HG03280 (cell line): ENCODE results near the gene MTHFR.

Experiments
- ATAC-seq: cut with Tn5 transposase; IDR thresholded peaks from one replicate; pipeline ENCODE4 v1.9.1; 2021; ENCODE audit warnings: mild to moderate bottlenecking, moderate library complexity; ENCODE audit not compliant: unreplicated experiment

Gene MTHFR

DNA sequence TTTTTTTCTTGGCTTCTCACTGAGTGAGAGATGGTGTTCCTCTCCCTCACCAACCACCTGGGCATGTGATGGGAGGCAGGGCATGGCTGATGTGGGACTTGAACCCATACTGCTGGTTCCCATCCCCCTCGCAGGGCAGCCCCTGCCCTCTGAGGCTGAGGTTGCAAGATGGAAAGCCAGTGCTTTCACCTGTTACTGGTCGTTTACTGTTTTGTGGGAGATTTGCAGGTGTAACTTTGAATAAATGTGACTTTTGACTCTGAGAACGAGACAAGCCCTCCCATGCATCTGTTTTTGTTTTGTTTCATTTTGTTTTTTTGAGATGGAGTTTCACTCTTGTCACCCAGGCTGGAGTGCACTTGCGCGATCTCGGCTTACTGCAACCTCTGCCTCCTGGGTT lies 22.2 kb downstream of the MTHFR start:
- ATAC-seq = no peak

DNA sequence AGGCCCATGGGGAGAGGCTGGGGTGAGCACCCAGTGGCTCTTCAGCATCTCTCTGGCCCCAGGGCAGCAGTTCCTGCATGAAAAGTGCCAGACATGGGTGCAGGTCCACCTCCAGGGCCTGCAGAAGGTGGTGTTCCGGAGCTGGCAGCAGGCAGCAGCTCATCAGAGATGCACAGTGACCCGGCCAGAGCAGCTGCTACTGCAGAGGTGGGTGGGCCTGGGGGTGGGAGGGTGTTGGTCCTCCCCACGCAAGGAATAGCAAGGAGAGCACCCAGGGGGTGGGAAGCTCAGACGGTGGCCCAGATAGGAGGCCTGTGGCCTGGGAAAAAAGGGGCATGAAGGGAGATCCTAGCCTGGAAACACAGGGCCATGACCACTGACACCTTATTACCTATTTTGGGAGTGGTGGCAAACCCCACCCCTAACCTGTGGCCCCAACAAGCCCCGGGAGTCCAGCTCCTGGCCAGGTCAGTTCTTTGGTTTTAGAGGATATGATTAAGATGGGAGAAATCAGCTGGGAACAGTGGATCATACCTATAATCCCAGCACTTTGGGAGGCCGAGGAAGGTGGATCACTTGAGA lies 23.5 kb downstream of the MTHFR start:
- no peak for ATAC-seq

GRCh38 chr1:11781297-11781696 lies 24.5 kb downstream of the MTHFR start:
- ATAC-seq = no peak

- ATAC-seq = no peak
Measured at GRCh38 chr1:11780380-11781147, 25.2 kb downstream of the MTHFR start.

GRCh38 chr1:11779715-11780379 lies 25.9 kb downstream of the MTHFR start:
- ATAC-seq = no peak

DNA sequence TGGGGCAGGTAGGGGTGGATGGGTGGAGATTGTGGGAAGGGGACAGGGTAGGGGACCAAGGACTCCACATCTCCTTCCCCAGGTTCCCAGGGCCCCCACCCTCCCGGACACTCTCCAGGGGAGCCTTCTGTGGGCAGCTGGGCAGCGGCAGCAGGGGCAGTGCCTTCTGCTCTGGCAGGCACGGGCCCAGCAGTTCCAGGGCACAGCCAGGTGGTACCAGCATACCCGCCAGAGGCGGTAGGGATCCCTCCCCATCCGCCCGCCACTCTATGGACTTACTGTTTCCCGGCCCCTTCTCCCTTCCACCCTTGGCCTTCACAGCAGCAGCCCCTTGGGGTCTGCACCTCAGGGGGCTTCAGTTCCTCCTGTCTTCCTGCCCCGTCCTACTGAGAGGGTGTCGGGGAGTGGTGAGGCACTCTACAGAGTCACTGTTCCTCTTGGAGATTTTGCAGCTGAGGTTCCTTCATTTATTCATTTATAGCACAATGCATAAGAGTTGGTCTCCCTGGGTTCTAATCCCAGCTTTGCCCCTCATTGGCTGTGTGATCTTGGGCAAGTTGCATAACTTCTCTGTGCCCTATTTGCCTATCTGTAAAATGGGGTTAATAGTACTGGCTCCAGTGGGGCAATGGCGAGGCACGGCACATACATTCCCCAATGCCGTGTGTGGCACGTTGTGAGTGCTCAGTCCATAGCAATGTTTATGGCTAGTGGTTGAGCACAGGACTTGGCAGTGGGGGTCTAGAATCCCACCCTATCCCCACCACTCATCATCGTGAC lies 26.7 kb downstream of the MTHFR start:
- ATAC-seq = no peak

DNA sequence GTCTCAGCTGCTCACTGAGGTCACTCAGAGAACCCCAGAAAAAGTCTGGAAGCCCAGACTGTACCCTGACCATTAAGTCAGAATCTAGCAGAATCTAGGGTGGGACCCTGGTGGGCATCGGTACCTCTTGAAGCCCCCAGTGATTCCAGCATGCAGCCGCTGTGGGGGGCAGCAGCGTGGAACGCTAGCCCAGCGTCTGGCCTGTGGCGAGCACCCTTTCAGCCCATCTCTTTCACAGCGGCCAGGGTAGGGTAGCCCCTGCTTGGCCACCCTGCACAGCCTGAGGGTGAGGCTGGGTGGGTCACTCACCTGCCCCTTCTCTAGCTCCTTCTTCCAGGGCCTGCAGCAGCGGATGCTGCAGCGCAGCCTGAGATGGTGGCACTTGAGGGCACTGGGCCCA lies 27.4 kb downstream of the MTHFR start:
- no peak for ATAC-seq

DNA sequence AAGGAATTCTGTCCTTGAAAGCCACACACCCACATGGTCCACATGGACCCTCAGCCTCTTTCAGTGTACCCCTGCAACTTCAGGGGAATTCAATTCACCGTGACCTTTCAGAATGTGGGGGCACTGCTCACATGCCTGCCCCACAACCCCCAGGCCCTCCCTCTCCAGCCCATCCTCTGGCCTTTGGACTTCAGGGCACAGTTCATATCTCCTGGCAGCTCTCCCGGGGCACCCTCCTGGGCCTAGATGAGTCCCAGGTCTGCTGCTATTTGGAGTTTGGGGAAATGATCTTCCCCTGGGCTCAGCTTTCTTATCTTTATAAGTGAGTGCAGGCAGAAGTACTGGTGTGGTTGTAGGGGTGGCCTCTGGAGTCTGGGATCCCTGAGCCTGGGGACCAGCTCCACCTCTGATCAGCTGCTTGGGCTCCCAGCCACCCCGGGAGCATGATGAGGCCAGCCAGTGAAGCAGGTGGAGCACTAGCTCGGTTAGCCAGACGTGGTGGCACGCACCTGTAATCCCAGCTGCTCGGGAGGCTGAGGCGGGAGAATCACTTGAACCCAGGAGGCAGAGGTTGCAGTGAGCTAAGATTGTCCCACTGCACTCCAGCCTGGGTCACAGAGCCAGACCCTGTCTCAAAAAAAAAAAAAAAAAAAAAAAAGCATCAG lies 28.0 kb downstream of the MTHFR start:
- no peak for ATAC-seq

- no peak for ATAC-seq
Measured at GRCh38 chr1:11774753-11775152, 31.0 kb downstream of the MTHFR start.

- no peak for ATAC-seq
Measured at GRCh38 chr1:11772458-11772857, 33.3 kb downstream of the MTHFR start.

DNA sequence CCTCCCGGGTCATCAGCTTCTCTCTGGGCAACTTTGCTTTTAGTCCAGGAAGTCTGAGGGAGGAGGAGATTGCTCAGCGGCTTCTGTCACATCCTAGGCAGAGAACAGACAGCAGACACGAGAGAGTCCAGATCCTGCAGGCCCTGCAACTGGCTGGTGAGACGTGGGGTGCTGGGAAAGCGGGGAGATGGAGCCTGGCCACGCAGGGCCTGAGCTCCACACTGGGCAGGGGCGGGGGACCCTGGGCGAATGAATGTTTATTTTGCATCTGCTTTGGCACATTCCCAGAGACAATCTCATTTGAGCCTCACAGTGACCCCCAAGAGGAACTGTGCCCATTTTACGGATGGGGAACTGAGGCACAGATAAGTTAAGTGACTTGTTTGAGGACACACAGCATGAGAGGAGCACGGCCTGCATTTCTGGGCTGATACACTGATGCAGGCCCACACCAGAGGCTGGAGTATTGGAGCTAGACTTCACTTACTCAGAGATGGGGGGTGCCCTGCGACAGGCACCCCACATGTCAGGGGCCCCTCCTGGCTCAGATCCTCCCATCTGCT lies 34.2 kb downstream of the MTHFR start:
- no peak for ATAC-seq

DNA sequence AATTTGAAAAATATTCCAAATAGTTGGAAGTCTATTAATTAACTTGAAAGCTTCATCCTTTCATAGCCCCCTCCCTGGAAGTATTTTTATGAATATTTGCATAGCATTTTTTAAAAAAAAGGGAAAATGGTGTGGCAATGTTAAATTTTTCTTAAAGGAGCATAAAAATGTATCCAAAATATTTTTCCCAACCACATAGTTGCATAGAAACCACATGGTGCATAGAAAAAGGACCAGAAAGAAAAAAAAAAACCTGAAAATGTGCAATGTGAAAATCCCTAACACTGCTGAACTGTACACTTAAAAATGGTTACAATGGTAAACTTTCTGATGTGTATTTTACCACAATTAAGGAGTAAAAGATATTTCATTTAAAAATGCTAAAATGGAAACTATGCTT lies 35.8 kb downstream of the MTHFR start:
- no peak for ATAC-seq

- no peak for ATAC-seq
Measured at GRCh38 chr1:11769274-11769673, 36.5 kb downstream of the MTHFR start.

- ATAC-seq = no peak
Measured at GRCh38 chr1:11768821-11769220, 36.9 kb downstream of the MTHFR start.

DNA sequence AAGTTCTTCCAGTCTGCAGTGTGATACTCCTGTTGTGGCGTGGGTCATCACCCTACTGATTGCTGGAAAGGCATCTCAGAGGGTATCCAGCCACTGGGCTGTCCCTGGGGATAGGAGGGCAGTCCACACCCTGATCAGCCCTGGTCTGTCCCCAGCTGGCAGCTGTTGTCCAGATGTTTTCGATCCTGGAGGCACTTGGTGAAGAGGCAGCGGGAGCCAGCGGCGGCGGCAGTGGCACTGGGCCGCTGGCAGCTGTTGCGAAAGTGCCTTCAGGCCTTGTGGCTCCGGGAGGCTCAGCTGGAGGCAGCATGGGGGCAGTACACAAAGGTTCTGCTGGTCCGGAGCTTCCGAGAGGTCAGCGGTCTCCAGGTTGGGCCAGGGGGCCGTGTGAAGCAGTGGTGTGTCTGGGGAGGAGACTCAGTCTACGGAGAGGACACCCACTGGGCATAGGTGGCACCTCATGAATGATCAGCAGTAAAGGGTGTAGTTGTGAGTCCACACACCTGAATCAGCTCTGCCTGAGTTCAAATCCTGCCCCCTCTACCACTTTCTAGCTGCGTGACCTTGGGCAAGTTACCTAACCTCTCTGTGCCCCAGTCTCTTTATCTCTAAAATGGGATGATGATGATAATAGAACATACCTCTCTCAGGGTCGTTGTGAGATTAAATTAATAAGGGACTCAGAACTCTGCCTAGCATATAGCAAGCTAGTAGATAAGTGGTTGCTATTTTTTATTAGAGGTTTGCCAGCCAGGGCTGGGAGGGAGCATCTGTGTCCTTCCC lies 37.7 kb downstream of the MTHFR start:
- ATAC-seq = no peak

GRCh38 chr1:11766429-11766776 lies 39.4 kb downstream of the MTHFR start:
- no peak for ATAC-seq

- ATAC-seq = no peak
Measured at GRCh38 chr1:11765661-11766428, 39.9 kb downstream of the MTHFR start.

- ATAC-seq = no peak
Measured at GRCh38 chr1:11764519-11764918, 41.2 kb downstream of the MTHFR start.

- ATAC-seq = no peak
Measured at GRCh38 chr1:11764115-11764514, 41.6 kb downstream of the MTHFR start.
